Nephron (organoid): Measurements from ENCODE around the gene PHETA2.

Source experiments
- H3K27ac Mint-ChIP-seq, 3 experiments: 2 replicates each; pipeline ENCODE4 v1.8.0; 2020; ENCODE audit warnings: mixed read lengths in 3 of 3, mild to moderate bottlenecking in 2 of 3, moderate library complexity in 1 of 3
- H3K27me3 Mint-ChIP-seq: 2 replicates; pipeline ENCODE4 v1.8.0; 2021; ENCODE audit warnings: low read depth, mild to moderate bottlenecking, moderate library complexity, mixed read lengths
- H3K36me3 Mint-ChIP-seq: 2 replicates; pipeline ENCODE4 v1.8.0; 2020; ENCODE audit warnings: low read depth, mixed read lengths
- H3K4me1 Mint-ChIP-seq: 2 replicates; pipeline ENCODE4 v1.8.0; 2020; ENCODE audit warnings: mixed read lengths
- H3K4me3 Mint-ChIP-seq, 3 experiments: 2 replicates each; pipeline ENCODE4 v1.8.0; 2020; ENCODE audit warnings: mild to moderate bottlenecking in 3 of 3, mixed read lengths in 3 of 3, moderate library complexity in 2 of 3
- H3K9me3 Mint-ChIP-seq: 2 replicates; pipeline ENCODE4 v1.8.0; 2020; ENCODE audit warnings: mixed read lengths
- CTCF ChIP-seq, 3 experiments: fragments of 200-600 bp; sonication (generic); IDR thresholded peaks; one replicate each; pipeline ENCODE4 v1.5.0; 2021; ENCODE audit warnings: antibody characterized with exemption in 3 of 3; ENCODE audit not compliant: unreplicated experiment in 3 of 3

The PHETA2 gene

GRCh38 chr22:42061041-42061440, 13.0 kb upstream of the PHETA2 start:
- Mint-ChIP-seq H3K36me3 (peaks cover 56% of the 10 kb centered on the region), H3K4me1 (no peaks in the 10 kb centered on the region)
- TF ChIP-seq CTCF (IDR thresholded peaks at IDR 0.05; ENCODE audit: unreplicated experiment in 3 of 3): no peak

GRCh38 chr22:42062506-42063170, 11.4 kb upstream of the PHETA2 start:
- peaks cover 55% of the 10 kb centered on the region for H3K36me3 Mint-ChIP-seq
- no peak for TF ChIP-seq CTCF (IDR thresholded peaks at IDR 0.05; ENCODE audit: unreplicated experiment in 3 of 3)
- H3K27ac Mint-ChIP-seq: no peak overlapping the region
- no peaks in the 10 kb centered on the region for H3K4me1 Mint-ChIP-seq
- peaks cover 5% of the 10 kb centered on the region for H3K9me3 Mint-ChIP-seq
- no peaks in the 10 kb centered on the region for H3K27me3 Mint-ChIP-seq
- H3K4me3 Mint-ChIP-seq: no peak overlapping the region

More at GRCh38 chr22:42061041-42061440, 13.0 kb upstream of the PHETA2 start:
- peaks cover 18% of the 10 kb centered on the region for H3K9me3 Mint-ChIP-seq
- H3K4me3 Mint-ChIP-seq: no peak overlapping the region
- no peak overlapping the region for H3K27ac Mint-ChIP-seq
- H3K27me3 Mint-ChIP-seq: no peaks in the 10 kb centered on the region

GRCh38 chr22:42064629-42065028, 9.4 kb upstream of the PHETA2 start:
- Mint-ChIP-seq H3K36me3 (peaks cover 38% of the 10 kb centered on the region), H3K27me3 (no peaks in the 10 kb centered on the region), H3K4me1 (no peaks in the 10 kb centered on the region), H3K27ac (no peak overlapping the region), H3K9me3 (no peaks in the 10 kb centered on the region), H3K4me3 (no peak overlapping the region)
- no peak for TF ChIP-seq CTCF (IDR thresholded peaks at IDR 0.05; ENCODE audit: unreplicated experiment in 3 of 3)

GRCh38 chr22:42065438-42066125, 8.5 kb upstream of the PHETA2 start:
- Mint-ChIP-seq H3K4me3 (peak overlapping the region in 1 of 3 experiments; percentile 35), H3K27ac (no peak overlapping the region), H3K9me3 (no peaks in the 10 kb centered on the region), H3K4me1 (peaks cover 1% of the 10 kb centered on the region), H3K27me3 (no peaks in the 10 kb centered on the region), H3K36me3 (peaks cover 33% of the 10 kb centered on the region)
- no peak for TF ChIP-seq CTCF (IDR thresholded peaks at IDR 0.05; ENCODE audit: unreplicated experiment in 3 of 3)

- H3K4me1 Mint-ChIP-seq: peaks cover 8% of the 10 kb centered on the region
- no peak overlapping the region for H3K27ac Mint-ChIP-seq
- H3K9me3 Mint-ChIP-seq: no peaks in the 10 kb centered on the region
- no peak overlapping the region for H3K4me3 Mint-ChIP-seq
- peaks cover 28% of the 10 kb centered on the region for H3K36me3 Mint-ChIP-seq
- H3K27me3 Mint-ChIP-seq: no peaks in the 10 kb centered on the region
- TF ChIP-seq CTCF (IDR thresholded peaks at IDR 0.05; ENCODE audit: unreplicated experiment in 3 of 3): no peak
Observed at GRCh38 chr22:42066126-42066761, 7.8 kb upstream of the PHETA2 start.
